ENCODE measurements around the gene KCNK13.

- no peak for TF ChIP-seq EZH2 (IDR thresholded peaks at IDR 0.05; ENCODE audit: low read length)
- TF ChIP-seq CTCF (optimal IDR thresholded peaks at IDR 0.05 in 1 of 3, IDR thresholded peaks at IDR 0.05 in 1 of 3, conservative IDR thresholded peaks at IDR 0.05 in 1 of 3; ENCODE audit: extremely low read depth in 1 of 3, insufficient read depth in 2 of 3, low read length in 3 of 3): no peak
These were observed 151.4 kb downstream of the KCNK13 start for GRCh38 chr14:90213099-90213748.
